WTC11 (cell line): ENCODE data around the gene CTBP1. TPM values are rescaled to one million over a fixed set of nuclear protein-coding genes. Genes with fewer than 3 reads are reported as not detected.

ENCODE experiments used
- ATAC-seq: fragments of 200-7000 bp; cut with Tn5 transposase; 2 replicates; pipeline ENCODE4 v1.10.0; 2021; ENCODE audit warnings: mild to moderate bottlenecking, moderate library complexity
- CTCF ChIA-PET: fragments of 300-600 bp; sonication (Branson Sonifier 250); formaldehyde crosslinking; loops from one replicate; lab custom pipeline; 2021; ENCODE audit warnings: antibody characterized with exemption; lab: Charles Lee
- POLR2A ChIA-PET: fragments of 350-600 bp; sonication (Branson Sonifier 250); formaldehyde crosslinking; loops from one replicate; lab custom pipeline; 2021; ENCODE audit warnings: antibody characterized with exemption; lab: Charles Lee
- DNase-seq: peaks from one replicate; pipeline ENCODE4 v3.0.0; 2021; ENCODE audit warnings: low spot score
- H3K27ac Mint-ChIP-seq: 2 replicates; pipeline ENCODE4 v1.8.0; 2021; ENCODE audit warnings: mixed read lengths
- H3K27me3 Mint-ChIP-seq: 2 replicates; pipeline ENCODE4 v1.8.0; 2021; ENCODE audit warnings: low read depth, mild to moderate bottlenecking, moderate library complexity, mixed read lengths
- H3K36me3 Mint-ChIP-seq: 2 replicates; pipeline ENCODE4 v1.8.0; 2021; ENCODE audit warnings: mixed read lengths
- H3K4me1 Mint-ChIP-seq: 2 replicates; pipeline ENCODE4 v1.8.0; 2022; ENCODE audit warnings: mixed read lengths
- H3K4me3 Mint-ChIP-seq: 2 replicates; pipeline ENCODE4 v1.8.0; 2021; ENCODE audit warnings: mild to moderate bottlenecking, moderate library complexity, mixed read lengths
- H3K9me3 Mint-ChIP-seq: 2 replicates; pipeline ENCODE4 v1.8.0; 2021; ENCODE audit warnings: mixed read lengths
- FOXP4 ChIP-seq: sonication (generic); formaldehyde crosslinking; IDR thresholded peaks from 2 replicates; pipeline ENCODE4 v1.8.0; 2022; ENCODE audit warnings: mild to moderate bottlenecking, missing genetic modification reagents
- GRHL2 ChIP-seq: fragments of 250-450 bp; sonication (Bioruptor Pico); IDR thresholded peaks from 2 replicates; pipeline ENCODE4 v1.8.0; 2022; ENCODE audit warnings: mild to moderate bottlenecking, moderate library complexity; ENCODE audit not compliant: insufficient replicate concordance, severe bottlenecking
- IRF1 ChIP-seq: sonication (generic); formaldehyde crosslinking; IDR thresholded peaks from 2 replicates; pipeline ENCODE4 v1.8.0; 2023; ENCODE audit warnings: missing genetic modification reagents
- MAX ChIP-seq: sonication (generic); formaldehyde crosslinking; IDR thresholded peaks from 2 replicates; pipeline ENCODE4 v1.8.0; 2022; ENCODE audit warnings: mild to moderate bottlenecking, missing genetic modification reagents
- PREB ChIP-seq: sonication (generic); formaldehyde crosslinking; IDR thresholded peaks from 2 replicates; pipeline ENCODE4 v1.8.1; 2022; ENCODE audit warnings: mild to moderate bottlenecking, missing genetic modification reagents, moderate library complexity, borderline replicate concordance
- PRRX2 ChIP-seq: fragments of 250-450 bp; sonication (Bioruptor Pico); IDR thresholded peaks from 2 replicates; pipeline ENCODE4 v1.8.0; 2021; ENCODE audit warnings: mild to moderate bottlenecking
- SMAD3 ChIP-seq: sonication (generic); formaldehyde crosslinking; IDR thresholded peaks from 2 replicates; pipeline ENCODE4 v1.8.0; 2022; ENCODE audit warnings: missing genetic modification reagents, mild to moderate bottlenecking, borderline replicate concordance
- TEAD1 ChIP-seq: sonication (generic); formaldehyde crosslinking; IDR thresholded peaks from 2 replicates; pipeline ENCODE4 v1.8.0; 2022; ENCODE audit warnings: mild to moderate bottlenecking, missing genetic modification reagents
- USF1 ChIP-seq: sonication (generic); formaldehyde crosslinking; IDR thresholded peaks from 2 replicates; pipeline ENCODE4 v1.8.0; 2022; ENCODE audit warnings: mild to moderate bottlenecking, missing genetic modification reagents
- total RNA-seq: library from RNA; stranded (reverse); gene quantifications from 3 replicates; pipeline ENCODE4 v1.2.3, GENCODE V29; 2021
- TF ChIP-seq, protein P1 (sequence below): sonication (generic); formaldehyde crosslinking; IDR thresholded peaks from 2 replicates; pipeline ENCODE4 v1.8.1; 2022; ENCODE audit warnings: low read depth, mild to moderate bottlenecking, moderate library complexity, missing genetic modification reagents, borderline replicate concordance
- TF ChIP-seq, protein P2 (sequence below): fragments of 250-450 bp; sonication (Bioruptor Pico); IDR thresholded peaks from 2 replicates; pipeline ENCODE4 v1.9.0; 2021; ENCODE audit warnings: mild to moderate bottlenecking, borderline replicate concordance
- TF ChIP-seq, protein P3 (sequence below): sonication (generic); formaldehyde crosslinking; IDR thresholded peaks from 2 replicates; pipeline ENCODE4 v1.8.0; 2023; ENCODE audit warnings: mild to moderate bottlenecking, missing genetic modification reagents

The CTBP1 gene
- total RNA-seq, 1 experiment from 2014 or later = 143 TPM

DNA sequence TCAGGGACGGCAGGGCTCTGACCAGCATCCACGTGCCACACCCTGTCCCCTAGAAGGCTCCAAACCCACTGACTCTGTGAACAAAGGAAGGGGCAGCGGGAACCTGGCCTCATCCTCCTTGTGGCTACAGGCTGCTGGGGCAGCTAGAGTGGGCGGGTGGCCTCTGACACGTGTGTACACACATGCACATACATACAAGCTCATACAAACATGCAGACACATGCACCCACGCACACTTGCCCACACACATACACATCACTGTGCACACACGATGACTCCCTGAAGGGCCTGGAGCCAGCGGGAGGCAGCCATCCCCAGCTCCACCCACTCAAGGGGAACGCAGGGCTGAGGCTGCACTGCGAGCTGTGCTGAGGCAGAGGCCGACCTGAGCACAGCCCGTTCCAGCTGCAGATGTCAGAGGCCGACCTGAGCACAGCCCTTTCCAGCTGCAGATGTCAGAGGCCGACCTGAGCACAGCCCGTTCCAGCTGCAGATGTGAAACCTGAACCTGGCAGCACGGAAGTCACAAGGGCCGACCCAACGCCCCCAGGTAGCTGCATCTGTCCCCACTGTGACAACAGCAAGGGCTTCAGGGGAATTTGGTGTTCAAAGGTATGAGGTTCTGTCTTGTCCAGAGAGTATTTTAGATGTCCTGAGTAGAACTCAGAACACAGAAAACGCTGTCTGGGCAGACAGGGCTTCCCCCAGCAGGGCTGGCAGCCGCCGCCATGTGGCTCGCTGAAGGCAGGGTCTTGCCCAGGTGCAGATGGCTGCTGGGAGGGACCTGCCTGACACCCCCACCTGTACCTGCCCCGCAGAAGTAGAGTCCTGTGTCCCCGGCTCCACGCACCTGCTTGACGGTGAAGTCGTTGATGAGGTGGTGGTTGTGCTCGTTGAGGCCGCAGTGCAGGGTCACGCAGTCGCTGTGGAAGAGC lies 33.5 kb downstream of the CTBP1 start (continued):
- TF ChIP-seq FOXP4 = no peak
- no peak for TF ChIP-seq PREB (CRISPR knock-in tag)
- TF ChIP-seq, protein P1, sequence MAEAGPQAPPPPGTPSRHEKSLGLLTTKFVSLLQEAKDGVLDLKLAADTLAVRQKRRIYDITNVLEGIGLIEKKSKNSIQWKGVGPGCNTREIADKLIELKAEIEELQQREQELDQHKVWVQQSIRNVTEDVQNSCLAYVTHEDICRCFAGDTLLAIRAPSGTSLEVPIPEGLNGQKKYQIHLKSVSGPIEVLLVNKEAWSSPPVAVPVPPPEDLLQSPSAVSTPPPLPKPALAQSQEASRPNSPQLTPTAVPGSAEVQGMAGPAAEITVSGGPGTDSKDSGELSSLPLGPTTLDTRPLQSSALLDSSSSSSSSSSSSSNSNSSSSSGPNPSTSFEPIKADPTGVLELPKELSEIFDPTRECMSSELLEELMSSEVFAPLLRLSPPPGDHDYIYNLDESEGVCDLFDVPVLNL = no peak
- TF ChIP-seq PRRX2 (CRISPR knock-in tag) = no peak

DNA sequence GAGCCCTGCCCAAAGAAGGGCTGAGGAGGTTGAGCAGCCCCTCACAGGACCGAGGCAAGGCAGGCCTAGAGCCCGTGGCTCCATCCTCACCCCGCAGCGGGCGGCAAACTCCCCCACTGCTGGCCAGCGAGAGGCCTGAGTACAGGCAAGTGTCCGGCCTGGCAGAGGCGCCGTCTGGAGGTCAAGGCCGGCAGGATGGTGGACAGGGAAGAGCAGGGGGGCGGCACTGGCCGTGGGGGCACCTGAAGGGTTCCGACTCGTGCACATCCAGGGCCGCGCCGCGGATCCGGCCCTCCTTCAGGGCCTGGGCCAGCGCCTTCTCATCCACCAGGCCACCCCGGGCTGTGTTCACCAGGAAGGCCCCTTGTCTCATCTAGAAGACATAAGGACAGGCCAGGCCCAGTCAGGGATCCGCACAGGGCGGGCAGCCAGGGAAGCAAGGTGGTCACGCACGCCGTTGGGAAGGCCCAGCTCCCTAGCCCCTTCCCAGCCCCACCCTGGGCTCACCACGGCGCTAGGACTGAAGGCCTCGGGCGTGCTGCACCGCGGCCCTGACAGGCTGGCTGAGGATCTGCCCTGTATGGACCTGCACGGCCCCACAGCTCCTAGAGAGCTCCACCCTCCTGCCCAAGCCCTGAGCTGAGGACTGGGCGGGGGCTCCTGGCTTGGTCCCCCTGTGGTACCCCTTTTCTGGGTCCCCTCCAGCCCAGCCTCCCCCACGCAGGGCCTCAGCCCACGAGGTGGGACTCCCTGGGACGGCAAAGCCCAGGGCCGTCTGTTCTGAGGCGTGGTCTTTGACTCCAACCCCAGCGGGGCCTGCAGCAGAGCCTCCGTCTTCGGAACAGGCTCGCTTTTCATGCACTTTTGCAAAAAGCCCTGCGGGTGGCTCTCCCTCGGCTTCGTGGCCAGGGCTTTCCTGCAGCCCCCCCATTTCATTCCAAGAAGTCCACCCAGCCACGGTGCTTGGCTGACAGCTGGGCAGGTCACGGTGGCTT lies 34.5 kb downstream of the CTBP1 start:
- ChIA-PET CTCF (no interaction called here), POLR2A (no interaction called here)
- no peak for ATAC-seq
- Mint-ChIP-seq H3K9me3 (no peaks in the 10 kb centered on the region), H3K4me1 (no peaks in the 10 kb centered on the region)
- no peak for DNase-seq
- no peak for TF ChIP-seq MAX (CRISPR knock-in tag)
- TF ChIP-seq TEAD1 (CRISPR knock-in tag) = no peak
- TF ChIP-seq, all 79 proteins: peak for 0
- H3K36me3 Mint-ChIP-seq = peaks cover 17% of the 10 kb centered on the region
- no peaks in the 10 kb centered on the region for H3K27me3 Mint-ChIP-seq
- no peak overlapping the region for H3K27ac Mint-ChIP-seq
- H3K4me3 Mint-ChIP-seq = no peak overlapping the region

DNA sequence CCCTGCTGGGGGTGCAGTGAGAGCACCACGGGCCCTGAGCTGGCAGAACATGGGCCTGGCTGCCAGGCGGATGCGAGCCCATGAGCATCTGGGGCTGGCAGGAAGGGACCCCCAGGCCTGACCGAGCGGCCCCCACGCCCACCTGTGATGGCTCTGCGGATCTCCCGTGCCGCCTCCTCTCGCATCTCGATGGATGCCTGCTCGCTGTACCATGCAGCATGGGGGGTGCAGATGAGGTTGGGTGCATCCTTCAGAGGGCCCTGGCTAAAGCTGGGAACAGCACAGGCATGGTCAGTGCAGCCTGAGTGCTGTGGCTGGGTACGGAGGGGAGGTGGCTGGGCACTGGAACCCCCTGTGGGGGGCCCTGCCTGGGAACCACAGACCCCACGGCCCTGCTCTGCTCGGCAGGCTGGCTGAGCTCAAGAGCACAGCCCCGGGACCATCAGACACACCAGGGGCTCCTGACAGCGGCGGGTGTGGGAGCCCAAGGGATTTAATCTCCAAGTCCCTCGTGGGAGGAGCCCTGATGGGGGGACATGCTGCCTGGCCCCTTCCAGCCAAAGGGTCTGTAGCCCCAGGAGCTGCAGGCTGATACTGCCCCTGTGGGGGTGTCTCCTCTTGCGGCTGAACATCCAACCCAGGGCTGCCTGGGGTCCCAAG lies 35.5 kb downstream of the CTBP1 start:
- H3K4me1 Mint-ChIP-seq = no peaks in the 10 kb centered on the region
- H3K27me3 Mint-ChIP-seq = no peaks in the 10 kb centered on the region
- DNase-seq = no peak
- peaks cover 11% of the 10 kb centered on the region for H3K36me3 Mint-ChIP-seq
- no peak for ATAC-seq
- no peaks in the 10 kb centered on the region for H3K9me3 Mint-ChIP-seq
- H3K4me3 Mint-ChIP-seq = no peak overlapping the region
- POLR2A ChIA-PET = no interaction called here
- no peak overlapping the region for H3K27ac Mint-ChIP-seq
- CTCF ChIA-PET = no interaction called here
- TF ChIP-seq GRHL2 (CRISPR knock-in tag) (no peak), SMAD3 (CRISPR knock-in tag) (no peak), USF1 (CRISPR knock-in tag) (no peak), IRF1 (CRISPR knock-in tag) (no peak), PREB (CRISPR knock-in tag) (no peak)
- TF ChIP-seq, protein P2, sequence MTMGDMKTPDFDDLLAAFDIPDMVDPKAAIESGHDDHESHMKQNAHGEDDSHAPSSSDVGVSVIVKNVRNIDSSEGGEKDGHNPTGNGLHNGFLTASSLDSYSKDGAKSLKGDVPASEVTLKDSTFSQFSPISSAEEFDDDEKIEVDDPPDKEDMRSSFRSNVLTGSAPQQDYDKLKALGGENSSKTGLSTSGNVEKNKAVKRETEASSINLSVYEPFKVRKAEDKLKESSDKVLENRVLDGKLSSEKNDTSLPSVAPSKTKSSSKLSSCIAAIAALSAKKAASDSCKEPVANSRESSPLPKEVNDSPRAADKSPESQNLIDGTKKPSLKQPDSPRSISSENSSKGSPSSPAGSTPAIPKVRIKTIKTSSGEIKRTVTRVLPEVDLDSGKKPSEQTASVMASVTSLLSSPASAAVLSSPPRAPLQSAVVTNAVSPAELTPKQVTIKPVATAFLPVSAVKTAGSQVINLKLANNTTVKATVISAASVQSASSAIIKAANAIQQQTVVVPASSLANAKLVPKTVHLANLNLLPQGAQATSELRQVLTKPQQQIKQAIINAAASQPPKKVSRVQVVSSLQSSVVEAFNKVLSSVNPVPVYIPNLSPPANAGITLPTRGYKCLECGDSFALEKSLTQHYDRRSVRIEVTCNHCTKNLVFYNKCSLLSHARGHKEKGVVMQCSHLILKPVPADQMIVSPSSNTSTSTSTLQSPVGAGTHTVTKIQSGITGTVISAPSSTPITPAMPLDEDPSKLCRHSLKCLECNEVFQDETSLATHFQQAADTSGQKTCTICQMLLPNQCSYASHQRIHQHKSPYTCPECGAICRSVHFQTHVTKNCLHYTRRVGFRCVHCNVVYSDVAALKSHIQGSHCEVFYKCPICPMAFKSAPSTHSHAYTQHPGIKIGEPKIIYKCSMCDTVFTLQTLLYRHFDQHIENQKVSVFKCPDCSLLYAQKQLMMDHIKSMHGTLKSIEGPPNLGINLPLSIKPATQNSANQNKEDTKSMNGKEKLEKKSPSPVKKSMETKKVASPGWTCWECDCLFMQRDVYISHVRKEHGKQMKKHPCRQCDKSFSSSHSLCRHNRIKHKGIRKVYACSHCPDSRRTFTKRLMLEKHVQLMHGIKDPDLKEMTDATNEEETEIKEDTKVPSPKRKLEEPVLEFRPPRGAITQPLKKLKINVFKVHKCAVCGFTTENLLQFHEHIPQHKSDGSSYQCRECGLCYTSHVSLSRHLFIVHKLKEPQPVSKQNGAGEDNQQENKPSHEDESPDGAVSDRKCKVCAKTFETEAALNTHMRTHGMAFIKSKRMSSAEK (CRISPR knock-in tag) = no peak
- TF ChIP-seq, protein P3, sequence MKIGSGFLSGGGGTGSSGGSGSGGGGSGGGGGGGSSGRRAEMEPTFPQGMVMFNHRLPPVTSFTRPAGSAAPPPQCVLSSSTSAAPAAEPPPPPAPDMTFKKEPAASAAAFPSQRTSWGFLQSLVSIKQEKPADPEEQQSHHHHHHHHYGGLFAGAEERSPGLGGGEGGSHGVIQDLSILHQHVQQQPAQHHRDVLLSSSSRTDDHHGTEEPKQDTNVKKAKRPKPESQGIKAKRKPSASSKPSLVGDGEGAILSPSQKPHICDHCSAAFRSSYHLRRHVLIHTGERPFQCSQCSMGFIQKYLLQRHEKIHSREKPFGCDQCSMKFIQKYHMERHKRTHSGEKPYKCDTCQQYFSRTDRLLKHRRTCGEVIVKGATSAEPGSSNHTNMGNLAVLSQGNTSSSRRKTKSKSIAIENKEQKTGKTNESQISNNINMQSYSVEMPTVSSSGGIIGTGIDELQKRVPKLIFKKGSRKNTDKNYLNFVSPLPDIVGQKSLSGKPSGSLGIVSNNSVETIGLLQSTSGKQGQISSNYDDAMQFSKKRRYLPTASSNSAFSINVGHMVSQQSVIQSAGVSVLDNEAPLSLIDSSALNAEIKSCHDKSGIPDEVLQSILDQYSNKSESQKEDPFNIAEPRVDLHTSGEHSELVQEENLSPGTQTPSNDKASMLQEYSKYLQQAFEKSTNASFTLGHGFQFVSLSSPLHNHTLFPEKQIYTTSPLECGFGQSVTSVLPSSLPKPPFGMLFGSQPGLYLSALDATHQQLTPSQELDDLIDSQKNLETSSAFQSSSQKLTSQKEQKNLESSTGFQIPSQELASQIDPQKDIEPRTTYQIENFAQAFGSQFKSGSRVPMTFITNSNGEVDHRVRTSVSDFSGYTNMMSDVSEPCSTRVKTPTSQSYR (CRISPR knock-in tag) = no peak
